PFSK-1 (cell line): ENCODE results near the gene UBAC2.

Source experiments
- FOXP2 ChIP-seq: optimal IDR thresholded peaks from 2 replicates; pipeline ENCODE3; 2011; ENCODE audit warnings: borderline replicate concordance, control low read depth, inconsistent platforms; ENCODE audit not compliant: insufficient read depth; ENCODE audit errors: extremely low read length, extremely low read depth
- POLR2AphosphoS5 ChIP-seq: IDR thresholded peaks from 2 replicates; pipeline ENCODE4 v1.6.1; 2012; ENCODE audit warnings: low read depth, mild to moderate bottlenecking, control low read depth, low read length, moderate library complexity
- SIN3A ChIP-seq: IDR thresholded peaks from 2 replicates; pipeline ENCODE4 v1.6.1; 2012; ENCODE audit warnings: mild to moderate bottlenecking, low read length, moderate library complexity, borderline replicate concordance; ENCODE audit not compliant: insufficient read depth
- TAF1 ChIP-seq: IDR thresholded peaks from 2 replicates; pipeline ENCODE4 v1.6.1; 2012; ENCODE audit warnings: low read length, control low read depth, borderline replicate concordance; ENCODE audit not compliant: insufficient read depth
- TF ChIP-seq, protein P1 (sequence below), 2 experiments: IDR thresholded peaks; 2 replicates each; pipeline versions ENCODE4 v1.6.1 to v1.8.0; 2011 to 2012; ENCODE audit warnings: low read depth in 2 of 2, low read length in 2 of 2, control low read depth in 1 of 2, inconsistent platforms in 1 of 2, mild to moderate bottlenecking in 1 of 2, moderate library complexity in 1 of 2; ENCODE audit not compliant: insufficient read depth in 1 of 2

The UBAC2 gene

DNA sequence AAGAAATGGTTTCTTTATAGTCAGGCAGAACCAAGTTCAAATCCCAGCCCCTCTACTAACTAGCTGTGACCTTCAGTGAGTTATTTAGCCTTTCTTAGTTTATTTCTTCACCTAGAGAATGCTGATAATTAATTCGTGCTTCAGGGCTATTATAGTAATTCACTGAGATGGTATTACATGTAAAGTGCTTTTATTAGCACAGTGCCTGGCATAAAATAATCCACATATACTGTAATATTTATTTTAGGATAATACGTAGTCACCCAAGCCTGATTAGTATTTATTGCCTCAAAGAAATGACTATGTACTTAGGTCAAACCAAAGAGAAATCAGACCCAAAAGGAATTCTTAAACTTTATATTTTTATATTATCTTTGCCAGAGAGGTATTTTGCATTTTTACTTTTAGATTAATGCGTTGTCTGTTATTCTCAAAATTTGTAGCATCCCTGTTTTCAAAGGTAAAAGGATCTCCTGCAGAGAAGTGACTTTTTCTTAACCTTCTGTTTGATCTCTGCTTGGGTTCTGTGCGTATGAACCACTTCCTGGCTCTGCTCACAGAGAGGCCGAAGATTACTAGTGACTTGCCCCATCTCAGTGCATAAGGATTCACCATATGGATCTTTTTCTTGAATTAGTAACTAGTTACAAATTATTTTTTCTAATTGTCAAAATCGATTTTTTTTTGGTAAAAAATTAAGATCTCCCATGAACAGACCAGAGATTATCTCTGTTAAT, 19.7 kb downstream of the UBAC2 start:
- TF ChIP-seq POLR2AphosphoS5, result no peak
- TF ChIP-seq FOXP2, result no peak
- TF ChIP-seq, protein P1, sequence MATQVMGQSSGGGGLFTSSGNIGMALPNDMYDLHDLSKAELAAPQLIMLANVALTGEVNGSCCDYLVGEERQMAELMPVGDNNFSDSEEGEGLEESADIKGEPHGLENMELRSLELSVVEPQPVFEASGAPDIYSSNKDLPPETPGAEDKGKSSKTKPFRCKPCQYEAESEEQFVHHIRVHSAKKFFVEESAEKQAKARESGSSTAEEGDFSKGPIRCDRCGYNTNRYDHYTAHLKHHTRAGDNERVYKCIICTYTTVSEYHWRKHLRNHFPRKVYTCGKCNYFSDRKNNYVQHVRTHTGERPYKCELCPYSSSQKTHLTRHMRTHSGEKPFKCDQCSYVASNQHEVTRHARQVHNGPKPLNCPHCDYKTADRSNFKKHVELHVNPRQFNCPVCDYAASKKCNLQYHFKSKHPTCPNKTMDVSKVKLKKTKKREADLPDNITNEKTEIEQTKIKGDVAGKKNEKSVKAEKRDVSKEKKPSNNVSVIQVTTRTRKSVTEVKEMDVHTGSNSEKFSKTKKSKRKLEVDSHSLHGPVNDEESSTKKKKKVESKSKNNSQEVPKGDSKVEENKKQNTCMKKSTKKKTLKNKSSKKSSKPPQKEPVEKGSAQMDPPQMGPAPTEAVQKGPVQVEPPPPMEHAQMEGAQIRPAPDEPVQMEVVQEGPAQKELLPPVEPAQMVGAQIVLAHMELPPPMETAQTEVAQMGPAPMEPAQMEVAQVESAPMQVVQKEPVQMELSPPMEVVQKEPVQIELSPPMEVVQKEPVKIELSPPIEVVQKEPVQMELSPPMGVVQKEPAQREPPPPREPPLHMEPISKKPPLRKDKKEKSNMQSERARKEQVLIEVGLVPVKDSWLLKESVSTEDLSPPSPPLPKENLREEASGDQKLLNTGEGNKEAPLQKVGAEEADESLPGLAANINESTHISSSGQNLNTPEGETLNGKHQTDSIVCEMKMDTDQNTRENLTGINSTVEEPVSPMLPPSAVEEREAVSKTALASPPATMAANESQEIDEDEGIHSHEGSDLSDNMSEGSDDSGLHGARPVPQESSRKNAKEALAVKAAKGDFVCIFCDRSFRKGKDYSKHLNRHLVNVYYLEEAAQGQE (IDR thresholded peaks at IDR 0.05; ENCODE audit: insufficient read depth in 1 of 2, low read depth in 2 of 2, low read length in 2 of 2), result no peak
- no peak for TF ChIP-seq SIN3A

DNA sequence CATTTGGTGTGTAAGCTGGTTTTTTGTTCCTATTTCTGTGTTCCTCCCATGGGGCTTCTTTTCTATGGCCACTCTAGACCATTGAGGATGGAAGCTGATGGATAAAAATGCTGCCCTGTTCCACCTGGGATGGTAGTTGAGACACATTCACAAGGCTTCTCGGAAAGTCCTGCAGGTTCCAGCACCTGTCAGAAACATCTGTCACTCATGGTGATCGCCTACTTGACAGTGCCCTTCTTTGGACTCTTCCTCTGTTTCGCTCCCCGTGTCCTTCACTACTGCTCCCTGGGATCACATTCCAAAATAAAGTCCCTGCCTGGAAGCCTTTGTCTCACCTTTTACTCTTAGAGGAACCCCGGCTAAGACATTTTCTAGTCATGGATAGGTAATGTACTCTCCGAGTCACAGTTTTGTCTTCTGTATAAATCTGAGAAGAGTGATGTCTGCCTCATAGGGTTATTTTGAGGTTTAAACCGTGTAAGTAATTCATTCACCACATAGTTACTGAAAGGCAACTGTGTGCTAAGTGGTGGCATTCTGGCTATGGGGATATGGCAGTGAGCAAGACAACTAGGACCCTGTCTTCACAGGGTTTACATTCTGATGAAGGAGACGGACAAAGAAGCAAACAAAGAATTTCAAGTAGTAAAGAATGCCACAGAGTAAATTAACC, 21.0 kb downstream of the UBAC2 start:
- no peak for TF ChIP-seq FOXP2
- no peak for TF ChIP-seq POLR2AphosphoS5
- no peak for TF ChIP-seq SIN3A
- TF ChIP-seq TAF1, result no peak
- TF ChIP-seq, protein P1 (IDR thresholded peaks at IDR 0.05; ENCODE audit: insufficient read depth in 1 of 2, low read depth in 2 of 2, low read length in 2 of 2), result no peak

DNA sequence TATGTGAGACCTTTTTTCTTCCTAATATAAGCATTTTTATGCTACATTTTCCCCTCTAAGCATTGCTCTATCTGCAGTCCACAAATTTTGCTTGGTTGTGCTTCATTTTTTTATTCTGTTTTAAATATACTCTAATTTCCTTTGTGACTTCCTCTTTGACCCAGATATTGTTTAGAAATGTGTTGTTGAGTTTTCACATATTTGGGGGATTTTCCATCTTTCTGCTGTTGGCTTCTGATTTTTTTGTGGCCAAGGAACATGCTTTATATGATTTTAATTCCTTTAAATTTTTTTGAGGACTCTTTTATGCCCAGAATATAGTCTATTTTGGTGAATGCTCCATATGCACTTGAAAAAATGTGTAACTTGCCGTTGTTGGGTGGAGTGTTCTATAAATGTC, 22.9 kb downstream of the UBAC2 start:
- TF ChIP-seq SIN3A, result no peak

DNA sequence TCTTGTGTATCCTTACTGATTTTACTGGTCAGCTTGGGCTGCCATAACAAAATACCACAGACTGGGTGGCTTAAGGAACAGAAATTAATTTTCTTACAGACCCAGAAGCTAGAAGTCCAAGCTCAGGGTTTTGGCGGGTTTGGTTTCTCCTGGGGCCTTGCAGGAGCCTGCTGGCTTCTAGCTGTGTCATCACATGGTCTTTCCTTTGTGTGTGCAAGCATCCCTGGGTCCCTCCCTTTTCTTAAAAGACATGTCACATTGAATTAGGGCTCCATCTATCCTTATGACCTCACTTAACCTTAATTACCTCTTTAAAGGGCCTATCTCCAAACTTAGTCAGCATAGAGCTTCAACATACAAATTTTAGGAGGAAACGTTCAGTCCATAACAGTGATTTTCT, 23.4 kb downstream of the UBAC2 start:
- TF ChIP-seq, protein P1 (IDR thresholded peaks at IDR 0.05; ENCODE audit: insufficient read depth in 1 of 2, low read depth in 2 of 2, low read length in 2 of 2), result no peak
- no peak for TF ChIP-seq TAF1
- no peak for TF ChIP-seq POLR2AphosphoS5
- no peak for TF ChIP-seq SIN3A
- TF ChIP-seq FOXP2, result no peak

DNA sequence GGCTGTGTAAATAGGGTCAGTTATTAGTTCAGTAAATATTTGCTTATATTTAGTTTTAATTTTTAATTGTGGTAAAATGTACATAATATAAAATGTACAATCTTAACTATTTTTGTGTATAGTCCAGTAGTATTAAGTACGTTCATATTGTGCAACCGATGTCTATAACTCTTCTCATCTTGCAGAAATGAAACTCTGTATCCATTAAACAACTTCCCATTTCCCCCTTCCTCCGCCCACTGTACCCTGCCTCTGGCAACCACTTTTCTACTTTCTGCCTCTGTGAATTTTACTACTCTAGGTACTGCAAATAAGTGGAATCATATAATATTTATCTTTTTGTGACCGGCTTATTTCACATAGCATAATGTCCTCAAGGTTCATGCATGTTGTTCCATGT, 24.4 kb downstream of the UBAC2 start:
- no peak for TF ChIP-seq TAF1
- TF ChIP-seq, protein P1 (IDR thresholded peaks at IDR 0.05; ENCODE audit: insufficient read depth in 1 of 2, low read depth in 2 of 2, low read length in 2 of 2), result no peak
- TF ChIP-seq FOXP2, result no peak
- no peak for TF ChIP-seq POLR2AphosphoS5
- no peak for TF ChIP-seq SIN3A
